Suprapubic skin (tissue), 4 donors: ENCODE data around the gene TBC1D2B.

Experiments
- CTCF ChIP-seq, 2 donors: fragments of 200-600 bp in 1 of 2; fragments of 450-650 bp in 1 of 2; sonication (generic) in 1 of 2; IDR thresholded peaks; one replicate each; pipeline ENCODE4 v1.5.1; 2016 to 2019; ENCODE audit warnings: antibody characterized with exemption in 2 of 2, mild to moderate bottlenecking in 1 of 2, moderate library complexity in 1 of 2
- POLR2A ChIP-seq, 2 donors: fragments of 450-650 bp; IDR thresholded peaks; one replicate each; pipeline ENCODE4 v1.6.1; 2017; ENCODE audit warnings: antibody characterized with exemption in 2 of 2, mild to moderate bottlenecking in 2 of 2, moderate library complexity in 2 of 2
- POLR2AphosphoS5 ChIP-seq, 3 donors: sonication (generic); formaldehyde crosslinking; IDR thresholded peaks; one replicate each; pipeline ENCODE4 v1.6.1; 2017; ENCODE audit warnings: antibody characterized with exemption in 3 of 3

GRCh38 chr15:78033864-78034263 is 43.6 kb downstream of the TBC1D2B start:
- TF ChIP-seq POLR2A (IDR thresholded peaks at IDR 0.05) (no peak), CTCF (IDR thresholded peaks at IDR 0.05) (no peak), POLR2AphosphoS5 (IDR thresholded peaks at IDR 0.05) (no peak)
